ENCODE data around the gene ATP2C2.

Gene ATP2C2

DNA sequence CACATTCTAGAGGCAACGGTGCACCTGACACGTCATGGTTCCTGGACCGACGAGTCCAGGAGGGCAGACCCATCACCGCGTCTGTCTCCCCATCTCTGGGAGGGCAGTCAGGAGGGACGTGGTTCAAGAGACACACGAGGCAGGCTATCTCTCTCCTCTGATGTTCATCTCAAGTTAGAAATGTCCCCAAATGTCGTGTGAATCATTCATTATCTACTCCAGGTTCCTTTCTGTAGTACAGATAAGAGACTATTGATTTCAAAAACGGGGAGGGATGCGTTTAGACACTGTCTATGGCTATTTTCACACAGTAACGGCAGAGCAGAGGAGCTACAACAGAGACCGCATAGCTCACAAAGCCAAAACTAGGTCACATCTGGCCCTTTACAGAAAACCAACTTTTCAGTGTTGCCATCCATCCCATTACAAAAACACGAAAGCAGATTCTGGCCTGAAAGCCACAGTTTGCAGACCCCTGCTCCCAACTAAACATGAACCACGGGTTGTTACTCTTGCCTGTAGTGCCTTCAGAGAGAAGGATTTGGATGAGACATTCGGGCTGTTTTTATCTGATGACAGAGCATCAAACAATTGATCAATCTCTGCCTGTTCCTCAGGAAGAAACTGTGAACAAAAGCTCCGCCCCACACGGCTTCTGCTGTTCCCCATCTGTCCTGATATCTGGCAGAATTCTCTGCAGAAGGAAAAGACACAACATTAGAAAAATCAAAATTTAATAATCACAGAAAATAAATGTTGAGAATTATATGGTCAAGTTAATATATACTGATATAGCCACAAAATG lies 129.3 kb downstream of the ATP2C2 start:
- TF ChIP-seq GATA2 (IDR thresholded peaks at IDR 0.05; ENCODE audit: low read depth, low read length) (no peak), GATA3 (IDR thresholded peaks at IDR 0.05; ENCODE audit: low read depth, low read length) (no peak)

GRCh38 chr16:84498223-84498610 lies 129.9 kb downstream of the ATP2C2 start:
- TF ChIP-seq GATA2 (IDR thresholded peaks at IDR 0.05; ENCODE audit: low read depth, low read length) (no peak), GATA3 (IDR thresholded peaks at IDR 0.05; ENCODE audit: low read depth, low read length) (no peak)

DNA sequence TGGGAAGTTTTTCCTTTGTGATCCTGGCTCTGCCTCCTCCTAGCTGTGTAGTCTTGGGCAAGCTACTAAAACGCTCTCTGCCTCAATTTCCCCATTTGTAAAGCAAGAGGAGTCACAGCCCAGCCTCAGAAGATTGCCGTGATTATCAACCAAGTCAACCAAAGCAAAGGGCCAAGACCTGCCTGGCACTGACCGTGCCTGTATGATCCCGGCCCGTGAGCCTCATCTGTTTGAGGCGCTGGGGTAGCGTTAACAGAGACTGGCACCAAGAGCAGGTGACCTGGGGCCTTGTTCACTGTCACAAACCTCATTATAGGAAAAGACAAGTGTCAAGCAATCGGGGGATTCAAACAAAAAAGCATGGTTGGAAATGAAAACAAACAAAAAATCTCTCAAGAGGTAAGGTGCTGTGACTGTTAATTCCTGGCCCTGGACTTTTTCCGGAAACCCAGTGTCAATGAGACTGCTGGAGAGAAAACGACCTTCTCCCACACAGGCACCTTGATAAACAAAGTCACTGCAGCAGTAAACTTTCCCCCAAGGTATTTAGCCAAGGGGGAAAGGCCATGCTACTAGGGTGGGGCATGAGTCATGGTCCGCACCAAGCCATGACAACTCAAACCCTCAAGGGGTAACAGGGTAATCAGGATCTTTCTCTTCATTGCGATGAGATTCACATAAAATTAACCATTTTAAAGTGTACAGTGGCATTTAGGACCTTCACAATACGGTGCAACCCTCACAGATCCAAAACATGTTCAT lies 130.7 kb downstream of the ATP2C2 start:
- TF ChIP-seq GATA3 (IDR thresholded peaks at IDR 0.05; ENCODE audit: low read depth, low read length) = no peak
- no peak for TF ChIP-seq GATA2 (IDR thresholded peaks at IDR 0.05; ENCODE audit: low read depth, low read length)

DNA sequence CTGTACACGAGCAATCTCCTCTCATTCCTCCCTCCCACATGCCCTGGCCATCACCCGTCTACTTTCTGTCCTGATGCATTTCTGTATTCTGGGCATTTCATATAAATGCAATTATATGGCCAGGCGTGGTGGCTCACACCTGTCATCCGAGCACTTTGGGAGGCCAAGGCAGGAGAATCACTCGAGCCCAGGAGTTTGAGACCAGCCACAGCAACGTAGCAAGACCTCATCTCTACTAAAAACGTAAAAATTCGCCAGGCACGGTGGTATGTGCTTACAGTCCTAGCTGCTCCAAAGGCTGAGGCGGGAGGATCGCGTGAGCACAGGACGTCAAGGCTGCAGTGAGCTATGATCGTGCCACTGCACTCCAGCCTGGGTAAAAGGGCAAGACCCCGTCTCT lies 131.3 kb downstream of the ATP2C2 start:
- TF ChIP-seq GATA3 (IDR thresholded peaks at IDR 0.05; ENCODE audit: low read depth, low read length) = no peak
- no peak for TF ChIP-seq GATA2 (IDR thresholded peaks at IDR 0.05; ENCODE audit: low read depth, low read length)

DNA sequence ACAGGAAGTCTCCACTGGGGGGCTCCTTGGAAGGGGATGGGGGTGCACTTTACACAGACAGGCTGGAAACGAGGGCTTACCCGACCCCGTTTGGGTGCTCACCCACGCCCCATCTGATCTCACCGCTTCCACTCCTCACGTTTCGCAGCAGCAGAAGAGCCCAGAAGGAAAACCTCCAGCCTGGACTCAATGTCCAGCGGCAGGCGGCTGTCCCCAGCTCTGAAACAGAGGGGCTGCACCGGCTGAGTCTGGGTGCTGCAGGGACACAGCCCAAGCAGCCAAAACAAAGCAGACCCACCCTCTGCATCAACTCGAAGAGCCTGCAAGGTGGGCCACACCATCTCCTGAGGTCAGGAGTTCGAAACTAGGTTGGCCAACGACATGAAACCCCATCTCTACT lies 132.2 kb downstream of the ATP2C2 start:
- no peak for TF ChIP-seq GATA2 (IDR thresholded peaks at IDR 0.05; ENCODE audit: low read depth, low read length)
- TF ChIP-seq GATA3 (IDR thresholded peaks at IDR 0.05; ENCODE audit: low read depth, low read length) = no peak

GRCh38 chr16:84501077-84501735 lies 132.9 kb downstream of the ATP2C2 start:
- TF ChIP-seq GATA3 (IDR thresholded peaks at IDR 0.05; ENCODE audit: low read depth, low read length) (no peak), GATA2 (IDR thresholded peaks at IDR 0.05; ENCODE audit: low read depth, low read length) (no peak)

- no peak for TF ChIP-seq GATA3 (IDR thresholded peaks at IDR 0.05; ENCODE audit: low read depth, low read length)
- no peak for TF ChIP-seq GATA2 (IDR thresholded peaks at IDR 0.05; ENCODE audit: low read depth, low read length)
Measured at GRCh38 chr16:84502075-84502474, 133.7 kb downstream of the ATP2C2 start.

GRCh38 chr16:84502581-84502980 lies 134.2 kb downstream of the ATP2C2 start:
- TF ChIP-seq GATA3 (IDR thresholded peaks at IDR 0.05; ENCODE audit: low read depth, low read length) (no peak), GATA2 (IDR thresholded peaks at IDR 0.05; ENCODE audit: low read depth, low read length) (no peak)

DNA sequence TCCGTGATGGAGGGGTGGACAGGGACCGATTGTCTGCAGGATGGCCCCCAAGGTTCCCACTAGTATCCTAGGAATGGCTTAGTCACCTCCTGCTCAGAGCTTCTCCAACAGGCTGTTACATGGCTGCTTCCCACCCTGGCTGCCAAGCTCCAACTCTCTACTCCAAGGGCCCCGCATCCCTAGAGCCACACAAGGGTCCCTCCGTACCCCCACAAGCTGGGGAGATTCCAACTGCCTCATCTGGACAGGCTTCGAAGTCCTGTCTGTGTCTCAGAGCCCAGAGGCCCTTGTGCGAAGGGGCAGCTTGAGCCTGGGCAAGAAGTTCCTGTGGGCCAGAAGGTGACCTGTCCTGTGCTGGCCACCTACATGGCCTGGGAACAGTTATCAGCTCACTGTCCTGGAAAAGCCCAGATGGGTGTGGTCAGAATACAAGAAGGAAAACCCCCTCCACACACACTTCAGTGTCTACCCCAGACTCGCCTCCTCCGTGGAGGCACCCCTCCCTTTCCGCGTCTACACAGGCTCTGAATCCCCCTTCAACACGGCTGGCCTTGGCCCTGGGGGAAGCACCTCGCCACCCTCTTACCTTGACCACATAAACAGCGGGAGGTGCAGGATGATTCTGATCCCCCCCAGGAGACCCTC lies 135.5 kb downstream of the ATP2C2 start:
- TF ChIP-seq GATA3 (IDR thresholded peaks at IDR 0.05; ENCODE audit: low read depth, low read length) (no peak), GATA2 (IDR thresholded peaks at IDR 0.05; ENCODE audit: low read depth, low read length) (no peak)

DNA sequence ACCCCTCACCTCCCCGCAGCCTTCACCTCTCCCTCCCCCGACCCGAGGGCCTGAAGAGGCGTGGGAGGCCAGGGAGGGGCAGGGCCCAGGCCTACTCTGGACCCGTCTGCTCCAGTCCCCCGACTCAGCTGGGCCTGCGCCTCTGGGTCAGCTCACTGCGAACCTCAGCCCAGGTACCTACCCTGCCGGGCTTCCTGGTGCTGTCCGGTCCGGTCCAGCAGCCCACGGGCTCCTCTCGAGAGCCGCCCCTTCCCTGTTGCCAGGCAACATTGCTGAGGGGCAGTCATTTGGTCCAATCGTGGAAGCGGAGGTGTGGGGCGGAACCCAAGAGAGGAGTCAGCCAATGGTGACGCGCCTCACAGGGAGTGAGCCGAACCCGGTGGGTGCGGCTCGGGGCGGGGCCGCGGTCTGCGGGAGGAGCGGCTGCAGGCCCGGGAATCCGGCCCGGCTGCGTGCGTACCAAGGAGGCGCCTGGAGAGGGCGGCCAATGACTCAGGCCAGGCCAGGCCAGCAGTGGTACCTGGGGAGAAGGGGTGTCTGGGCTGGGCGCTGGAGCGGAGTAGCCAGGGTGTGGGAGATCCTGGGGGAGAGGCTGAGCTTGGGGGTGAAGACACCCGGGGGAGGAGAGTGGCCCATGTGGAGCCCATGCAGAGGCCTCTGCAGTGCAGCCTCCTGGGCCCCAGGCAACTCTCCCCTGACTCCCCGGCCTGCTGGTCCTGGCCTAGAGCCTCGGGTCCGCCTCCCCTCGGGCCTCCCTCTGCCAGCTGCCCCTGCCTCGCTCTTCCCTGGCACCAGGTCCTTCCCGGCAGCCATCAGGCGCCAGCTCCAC lies 136.3 kb downstream of the ATP2C2 start, which contains the start of gene MEAK7:
TSS of gene MEAK7 (minus strand) at position 240 of the 829 bp plus-strand sequence. CDS start 6,573 bp downstream, outside the sequence.
- no peak for TF ChIP-seq GATA2 (IDR thresholded peaks at IDR 0.05; ENCODE audit: low read depth, low read length)
- TF ChIP-seq GATA3 (IDR thresholded peaks at IDR 0.05; ENCODE audit: low read depth, low read length) = no peak

DNA sequence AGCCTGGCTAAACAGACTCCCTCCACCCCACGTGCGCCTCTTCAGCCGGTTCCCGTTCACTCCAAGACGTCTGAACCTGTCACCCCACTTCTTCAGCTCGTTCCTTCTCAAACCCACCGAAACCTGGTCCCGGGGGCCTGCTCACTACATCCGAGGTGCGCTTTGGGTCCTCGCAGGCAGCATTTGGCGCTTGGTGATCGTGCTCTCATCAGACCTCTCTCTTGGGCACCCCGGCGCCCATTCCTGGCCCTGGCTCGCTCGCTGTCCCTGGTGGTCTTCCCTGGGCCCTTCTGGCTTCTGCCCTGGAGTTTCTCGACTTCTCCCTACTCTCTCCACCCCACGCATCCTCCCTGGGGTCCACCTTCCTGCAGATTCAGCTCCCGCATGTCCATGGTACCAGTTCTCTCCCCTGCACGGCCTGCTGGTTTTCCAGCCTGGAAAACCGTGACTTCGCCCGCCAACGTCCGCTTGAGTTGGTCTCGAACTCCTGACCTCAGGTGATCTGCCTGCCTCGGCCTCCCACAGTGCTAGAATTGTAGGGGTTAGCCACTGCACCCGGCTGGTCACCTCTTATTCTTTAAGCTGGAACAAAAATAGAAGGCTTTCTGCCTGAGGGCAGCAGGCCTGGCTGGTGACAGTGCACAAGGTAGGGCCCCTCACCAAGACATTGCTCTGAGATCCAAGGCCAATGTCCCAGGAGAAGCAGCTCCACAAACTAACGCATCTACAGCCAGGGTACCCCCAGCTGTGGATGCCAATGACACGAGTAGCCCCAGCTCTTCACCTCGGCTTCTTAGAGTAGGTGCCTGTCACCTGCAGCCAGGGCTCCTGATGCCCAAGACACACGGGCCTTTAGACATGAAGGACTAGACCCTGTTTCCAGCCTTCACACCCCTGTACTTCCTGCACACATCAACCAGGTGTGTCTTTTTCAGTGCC lies 137.2 kb downstream of the ATP2C2 start:
- TF ChIP-seq GATA3 (IDR thresholded peaks at IDR 0.05; ENCODE audit: low read depth, low read length) (no peak), GATA2 (IDR thresholded peaks at IDR 0.05; ENCODE audit: low read depth, low read length) (no peak)
